ENCODE results near the gene DCDC1.

GRCh38 chr11:31102875-31103274 lies 266.7 kb downstream of the DCDC1 start:
- TF ChIP-seq EZH2phosphoT487 (IDR thresholded peaks at IDR 0.05; ENCODE audit: borderline replicate concordance) (no peak), CTCF (IDR thresholded peaks at IDR 0.05 in 2 of 3, conservative IDR thresholded peaks at IDR 0.05 in 1 of 3; ENCODE audit: borderline replicate concordance in 1 of 3, insufficient read depth in 1 of 3, low read depth in 2 of 3, low read length in 2 of 3) (no peak), SRF (IDR thresholded peaks at IDR 0.05; ENCODE audit: low read depth) (no peak), POLR2A (IDR thresholded peaks at IDR 0.05; ENCODE audit: borderline replicate concordance, extremely low read depth, insufficient read depth, insufficient read length) (no peak), JUND (IDR thresholded peaks at IDR 0.05) (no peak)

Data from HCT116 (cell line).